Nephron (organoid): ENCODE results near the gene DNAJC7.
A peak's percentile ranks its signal among the peaks of the same experiment; 100 is the strongest.
"Not testable (repeated sequence)": the region's sequence is repeated elsewhere in the genome, so short reads cannot be mapped to it uniquely, and the experiment has no call there.

Source experiments
- H3K27ac Mint-ChIP-seq, 3 experiments: 2 replicates each; pipeline ENCODE4 v1.8.0; 2020; ENCODE audit warnings: mixed read lengths in 3 of 3, mild to moderate bottlenecking in 2 of 3, moderate library complexity in 1 of 3
- H3K27me3 Mint-ChIP-seq: 2 replicates; pipeline ENCODE4 v1.8.0; 2021; ENCODE audit warnings: low read depth, mild to moderate bottlenecking, moderate library complexity, mixed read lengths
- H3K36me3 Mint-ChIP-seq: 2 replicates; pipeline ENCODE4 v1.8.0; 2020; ENCODE audit warnings: low read depth, mixed read lengths
- H3K4me1 Mint-ChIP-seq: 2 replicates; pipeline ENCODE4 v1.8.0; 2020; ENCODE audit warnings: mixed read lengths
- H3K4me3 Mint-ChIP-seq, 3 experiments: 2 replicates each; pipeline ENCODE4 v1.8.0; 2020; ENCODE audit warnings: mild to moderate bottlenecking in 3 of 3, mixed read lengths in 3 of 3, moderate library complexity in 2 of 3
- H3K9me3 Mint-ChIP-seq: 2 replicates; pipeline ENCODE4 v1.8.0; 2020; ENCODE audit warnings: mixed read lengths
- TF ChIP-seq, protein P1 (sequence below), 3 experiments: fragments of 200-600 bp; sonication (generic); IDR thresholded peaks; one replicate each; pipeline ENCODE4 v1.5.0; 2021; ENCODE audit warnings: antibody characterized with exemption in 3 of 3; ENCODE audit not compliant: unreplicated experiment in 3 of 3

Gene DNAJC7

DNA sequence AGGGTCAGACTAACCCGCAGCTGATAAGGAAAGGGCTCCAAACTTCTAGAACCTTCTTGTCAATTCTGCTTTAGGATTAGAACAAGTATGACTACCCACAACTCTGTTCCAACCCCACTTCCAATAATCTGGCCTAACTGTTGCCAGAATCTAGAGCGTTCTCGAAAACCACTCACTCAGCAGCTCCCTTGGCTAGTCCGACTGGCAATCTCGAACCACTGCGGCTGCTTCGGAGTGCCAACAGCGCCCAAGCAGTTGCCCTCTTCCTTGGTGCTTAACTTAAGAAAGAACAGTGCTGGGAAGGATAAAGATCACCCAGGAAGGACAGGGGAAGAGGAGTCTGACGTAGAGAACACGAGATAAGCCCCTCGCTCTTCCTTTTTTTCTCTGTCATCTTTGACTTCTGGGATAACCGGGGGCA is 818 bp downstream of the DNAJC7 start:
- Mint-ChIP-seq H3K4me3 (peak overlapping the region; percentile 97 to 100 (median 99)), H3K36me3 (peaks cover 5% of the 10 kb centered on the region), H3K27ac (peak overlapping the region; percentile 98 to 99 (median 98)), H3K27me3 (no peaks in the 10 kb centered on the region), H3K9me3 (no peaks in the 10 kb centered on the region), H3K4me1 (peaks cover 41% of the 10 kb centered on the region)
- TF ChIP-seq, protein P1, sequence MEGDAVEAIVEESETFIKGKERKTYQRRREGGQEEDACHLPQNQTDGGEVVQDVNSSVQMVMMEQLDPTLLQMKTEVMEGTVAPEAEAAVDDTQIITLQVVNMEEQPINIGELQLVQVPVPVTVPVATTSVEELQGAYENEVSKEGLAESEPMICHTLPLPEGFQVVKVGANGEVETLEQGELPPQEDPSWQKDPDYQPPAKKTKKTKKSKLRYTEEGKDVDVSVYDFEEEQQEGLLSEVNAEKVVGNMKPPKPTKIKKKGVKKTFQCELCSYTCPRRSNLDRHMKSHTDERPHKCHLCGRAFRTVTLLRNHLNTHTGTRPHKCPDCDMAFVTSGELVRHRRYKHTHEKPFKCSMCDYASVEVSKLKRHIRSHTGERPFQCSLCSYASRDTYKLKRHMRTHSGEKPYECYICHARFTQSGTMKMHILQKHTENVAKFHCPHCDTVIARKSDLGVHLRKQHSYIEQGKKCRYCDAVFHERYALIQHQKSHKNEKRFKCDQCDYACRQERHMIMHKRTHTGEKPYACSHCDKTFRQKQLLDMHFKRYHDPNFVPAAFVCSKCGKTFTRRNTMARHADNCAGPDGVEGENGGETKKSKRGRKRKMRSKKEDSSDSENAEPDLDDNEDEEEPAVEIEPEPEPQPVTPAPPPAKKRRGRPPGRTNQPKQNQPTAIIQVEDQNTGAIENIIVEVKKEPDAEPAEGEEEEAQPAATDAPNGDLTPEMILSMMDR (IDR thresholded peaks at IDR 0.05; ENCODE audit: unreplicated experiment in 3 of 3), result no peak

DNA sequence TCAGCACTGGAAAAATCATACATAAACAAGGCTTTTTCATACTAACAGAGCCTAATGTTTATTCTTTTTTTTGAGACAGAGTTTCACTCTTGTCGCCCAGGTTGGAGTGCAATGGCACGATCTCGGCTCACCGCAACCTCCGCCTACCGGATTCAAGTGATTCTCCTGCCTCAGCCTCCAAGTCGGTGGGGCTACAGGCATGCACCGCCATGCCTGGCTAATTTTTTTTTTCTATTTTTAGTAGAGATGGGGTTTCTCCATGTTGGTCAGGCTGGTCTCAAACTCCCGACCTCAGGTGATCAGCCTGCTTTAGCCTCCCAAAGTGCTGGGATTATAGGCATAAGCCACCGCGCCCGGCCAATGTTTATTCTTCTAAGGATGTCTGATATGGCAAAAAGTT is 3.5 kb downstream of the DNAJC7 start:
- Mint-ChIP-seq H3K36me3 (peaks cover 16% of the 10 kb centered on the region), H3K4me3 (peak overlapping the region in 2 of 3 experiments; percentile 52 to 56), H3K27ac (peak overlapping the region in 2 of 3 experiments; percentile 74 to 86), H3K4me1 (peaks cover 43% of the 10 kb centered on the region)
- H3K9me3 Mint-ChIP-seq, H3K27me3 Mint-ChIP-seq: not testable (repeated sequence)

DNA sequence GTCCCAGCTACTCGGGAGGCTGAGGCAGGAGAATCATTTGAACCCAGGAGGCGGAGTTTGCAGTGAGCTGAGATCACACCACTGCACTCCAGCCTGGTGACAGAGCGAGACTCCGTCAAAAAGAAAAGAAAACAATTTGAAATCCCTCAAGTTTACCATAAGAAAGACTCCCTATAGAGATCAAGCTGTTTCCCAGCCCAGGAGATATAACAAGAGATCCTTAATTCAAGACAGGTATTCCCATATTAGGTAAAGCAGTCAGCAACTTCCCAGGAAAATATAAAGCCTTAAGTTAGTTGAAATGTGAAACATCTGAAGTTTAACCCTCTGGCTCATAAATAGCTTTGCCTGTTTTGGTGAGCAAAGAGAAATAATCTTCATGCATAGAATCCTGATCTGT is 4.9 kb downstream of the DNAJC7 start:
- H3K4me3 Mint-ChIP-seq, H3K27me3 Mint-ChIP-seq, H3K9me3 Mint-ChIP-seq: not testable (repeated sequence)
- Mint-ChIP-seq H3K36me3 (peaks cover 16% of the 10 kb centered on the region), H3K4me1 (peaks cover 33% of the 10 kb centered on the region), H3K27ac (peak overlapping the region in 1 of 3 experiments; percentile 17)

DNA sequence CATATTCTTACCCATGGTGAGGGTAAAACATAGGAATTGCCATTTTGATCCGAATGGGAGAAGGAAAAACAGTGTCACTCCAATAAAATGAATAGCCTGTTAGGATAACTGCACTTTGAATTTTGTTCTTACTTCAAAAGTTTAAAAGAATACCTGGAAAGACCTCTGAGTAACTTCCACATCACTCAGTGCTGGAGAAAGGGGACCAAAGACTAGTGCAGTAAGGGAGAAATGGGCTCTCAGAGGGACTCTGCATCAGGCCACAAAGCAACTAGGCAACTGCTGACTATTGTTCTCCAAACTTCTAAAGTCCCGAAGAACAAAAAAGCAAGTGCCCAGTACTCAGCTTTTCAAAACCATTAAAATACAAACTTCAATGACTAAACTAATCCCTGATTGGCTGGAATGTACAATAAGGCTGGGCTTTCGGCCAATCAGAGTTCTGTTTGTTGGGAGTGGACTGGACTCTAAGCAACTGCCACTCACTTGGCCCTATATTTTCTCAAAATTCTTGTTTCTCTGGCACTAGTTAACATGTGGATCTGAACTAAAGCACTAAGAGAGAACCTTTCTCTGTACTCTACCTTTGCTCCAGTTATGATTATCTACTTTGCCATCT is 6.2 kb downstream of the DNAJC7 start:
- H3K36me3 Mint-ChIP-seq, result peaks cover 21% of the 10 kb centered on the region
- H3K27me3 Mint-ChIP-seq, result no peaks in the 10 kb centered on the region
- H3K9me3 Mint-ChIP-seq, result no peaks in the 10 kb centered on the region
- H3K27ac Mint-ChIP-seq, result peak overlapping the region in 1 of 3 experiments; percentile 9
- peaks cover 29% of the 10 kb centered on the region for H3K4me1 Mint-ChIP-seq
- TF ChIP-seq, protein P1 (IDR thresholded peaks at IDR 0.05; ENCODE audit: unreplicated experiment in 3 of 3), result no peak
- no peak overlapping the region for H3K4me3 Mint-ChIP-seq

DNA sequence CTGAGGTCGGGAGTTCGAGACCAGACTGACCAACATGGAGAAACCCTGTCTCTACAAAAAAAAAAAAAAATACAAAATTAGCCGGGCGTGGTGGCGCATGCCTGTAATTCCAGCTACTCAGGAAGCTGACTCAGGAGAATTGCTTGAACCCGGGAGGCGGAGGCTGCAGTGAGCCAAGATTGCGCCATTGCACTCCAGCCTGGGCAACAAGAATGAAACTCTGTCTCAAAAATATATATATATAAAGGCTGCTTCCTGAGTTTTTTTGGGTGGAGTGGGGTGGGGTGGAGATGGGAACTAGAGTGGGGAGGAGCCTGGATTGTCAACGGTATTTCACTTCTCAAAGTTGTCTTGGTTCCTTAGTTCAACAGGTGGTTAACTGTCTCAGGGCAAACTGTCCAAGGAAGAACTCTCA is 7.0 kb downstream of the DNAJC7 start:
- Mint-ChIP-seq H3K4me1 (peaks cover 25% of the 10 kb centered on the region), H3K36me3 (peaks cover 21% of the 10 kb centered on the region)
- H3K27me3 Mint-ChIP-seq, H3K4me3 Mint-ChIP-seq, H3K9me3 Mint-ChIP-seq, H3K27ac Mint-ChIP-seq: not testable (repeated sequence)

DNA sequence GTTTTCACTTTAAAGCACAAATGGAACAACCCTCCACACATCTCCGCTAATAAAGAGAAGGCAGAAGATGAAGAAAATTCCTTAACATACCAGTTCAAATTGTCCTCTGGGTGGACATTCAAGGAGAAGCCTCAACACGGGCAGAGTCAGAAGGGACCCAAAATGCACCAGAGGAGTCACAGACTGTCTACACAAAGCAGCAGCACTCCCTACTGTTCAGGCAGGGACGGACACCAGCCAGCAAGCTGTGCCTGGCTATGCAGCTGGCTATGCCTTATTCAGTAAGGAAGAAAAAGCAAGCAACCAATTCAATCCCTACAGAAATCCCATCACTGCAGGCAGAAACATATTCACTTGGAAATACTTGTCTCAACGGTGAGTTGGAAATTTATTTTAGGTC is 8.1 kb downstream of the DNAJC7 start:
- H3K36me3 Mint-ChIP-seq, result peaks cover 21% of the 10 kb centered on the region
- H3K27ac Mint-ChIP-seq, result peak overlapping the region in 2 of 3 experiments; percentile 9 to 58
- H3K27me3 Mint-ChIP-seq, result no peaks in the 10 kb centered on the region
- TF ChIP-seq, protein P1 (IDR thresholded peaks at IDR 0.05; ENCODE audit: unreplicated experiment in 3 of 3), result no peak
- peaks cover 25% of the 10 kb centered on the region for H3K4me1 Mint-ChIP-seq
- no peaks in the 10 kb centered on the region for H3K9me3 Mint-ChIP-seq
- no peak overlapping the region for H3K4me3 Mint-ChIP-seq

DNA sequence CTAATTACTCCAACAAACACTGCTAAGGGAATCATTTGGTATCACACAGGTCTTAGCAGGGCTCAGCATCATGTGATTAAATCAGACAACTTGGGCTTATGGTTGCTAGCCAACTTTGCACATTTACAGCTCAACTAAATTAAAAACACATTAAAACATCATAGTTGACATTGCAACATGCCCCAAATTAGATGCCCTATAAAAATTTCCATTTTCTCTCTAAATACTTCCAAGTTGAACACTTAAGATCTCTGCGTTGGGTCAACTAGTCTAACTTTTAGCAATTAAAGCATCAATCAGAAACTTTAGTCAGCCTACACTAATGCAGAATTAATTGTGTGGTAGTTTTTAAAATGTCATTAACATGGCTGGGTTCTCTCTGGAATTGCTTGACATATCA is 12.1 kb downstream of the DNAJC7 start:
- peak overlapping the region in 1 of 3 experiments; percentile 35 for H3K27ac Mint-ChIP-seq
- H3K4me3 Mint-ChIP-seq, result no peak overlapping the region
- TF ChIP-seq, protein P1 (IDR thresholded peaks at IDR 0.05; ENCODE audit: unreplicated experiment in 3 of 3), result no peak
- no peaks in the 10 kb centered on the region for H3K27me3 Mint-ChIP-seq
- H3K9me3 Mint-ChIP-seq, result no peaks in the 10 kb centered on the region
- peaks cover 39% of the 10 kb centered on the region for H3K36me3 Mint-ChIP-seq
- peaks cover 7% of the 10 kb centered on the region for H3K4me1 Mint-ChIP-seq
